ENCODE data around the gene PTPN4. TPM values are rescaled to one million over a fixed set of nuclear protein-coding genes. Genes with fewer than 3 reads are reported as not detected.

The PTPN4 gene
- total and polyA plus RNA-seq, 2 experiments from 2014 or later = 41.6 to 90.4 TPM

- Mint-ChIP-seq H3K9me3 (no peaks in the 10 kb centered on the region), H3K4me1 (peaks cover 15% of the 10 kb centered on the region), H3K36me3 (ENCODE audit: low read depth) (no peaks in the 10 kb centered on the region), H3K4me3 (no peak overlapping the region), H3K27me3 (ENCODE audit: insufficient read depth, low read depth, poor library complexity) (peaks cover 6% of the 10 kb centered on the region), H3K27ac (peak overlapping the region; percentile 53; the same call in 1 of the 2 replicates)
- DNase-seq (ENCODE audit: low spot score) = no peak
- no peaks in the 10 kb centered on the region for H3K4me1 ChIP-seq (ENCODE audit: insufficient read depth)
- H3K79me2 ChIP-seq (replicated peaks; ENCODE audit: insufficient read depth) = no peaks in the 10 kb centered on the region
- H3K36me3 ChIP-seq (ENCODE audit: insufficient read depth) = no peaks in the 10 kb centered on the region
- no peaks in the 10 kb centered on the region for H3F3A ChIP-seq (replicated peaks; ENCODE audit: low read depth)
- no peaks in the 10 kb centered on the region for H3K9me2 ChIP-seq (ENCODE audit: insufficient read depth)
- ATAC-seq = no peak
- no peaks in the 10 kb centered on the region for H3K27me3 ChIP-seq (ENCODE audit: insufficient read depth)
- no peak overlapping the region for H3K4me2 ChIP-seq
- H2AFZ ChIP-seq = no peak overlapping the region
- H3K4me3 ChIP-seq = no peak overlapping the region
- no peak overlapping the region for H3K27ac ChIP-seq (ENCODE audit: low read depth)
- TF ChIP-seq STAT1 (IDR thresholded peaks at IDR 0.05; ENCODE audit: unreplicated experiment) (no peak), CTCF (conservative IDR thresholded peaks at IDR 0.05; ENCODE audit: low read depth in 2 of 2) (no peak), JUNB (IDR thresholded peaks at IDR 0.05; ENCODE audit: unreplicated experiment) (no peak), CREB1 (CRISPR knock-in tag; IDR thresholded peaks at IDR 0.05; ENCODE audit: low read depth) (no peak), EZH2phosphoT487 (IDR thresholded peaks at IDR 0.05; ENCODE audit: unreplicated experiment) (no peak), EZH2 (IDR thresholded peaks at IDR 0.05; ENCODE audit: low read depth, unreplicated experiment) (no peak), ZNF331 (CRISPR knock-in tag; IDR thresholded peaks at IDR 0.05; ENCODE audit: low read depth) (no peak), ZNF114 (CRISPR knock-in tag; IDR thresholded peaks at IDR 0.05) (no peak), REST (IDR thresholded peaks at IDR 0.05; ENCODE audit: unreplicated experiment) (no peak), ZNF462 (CRISPR knock-in tag; IDR thresholded peaks at IDR 0.05) (no peak), NANOG (IDR thresholded peaks at IDR 0.05; ENCODE audit: borderline replicate concordance) (no peak), ETS1 (IDR thresholded peaks at IDR 0.05) (no peak), POLR2AphosphoS5 (IDR thresholded peaks at IDR 0.05; ENCODE audit: low read depth) (no peak)
- no peaks in the 10 kb centered on the region for H4K20me1 ChIP-seq (replicated peaks; ENCODE audit: insufficient read depth)
Measured at GRCh38 chr2:119739580-119740255, 20.0 kb upstream of the PTPN4 start.

Measured in GM23338 (cell line).